ENCODE results near the gene ADAM17.
"Not testable (repeated sequence)": the region's sequence is repeated elsewhere in the genome, so short reads cannot be mapped to it uniquely, and the experiment has no call there.

The ADAM17 gene

DNA sequence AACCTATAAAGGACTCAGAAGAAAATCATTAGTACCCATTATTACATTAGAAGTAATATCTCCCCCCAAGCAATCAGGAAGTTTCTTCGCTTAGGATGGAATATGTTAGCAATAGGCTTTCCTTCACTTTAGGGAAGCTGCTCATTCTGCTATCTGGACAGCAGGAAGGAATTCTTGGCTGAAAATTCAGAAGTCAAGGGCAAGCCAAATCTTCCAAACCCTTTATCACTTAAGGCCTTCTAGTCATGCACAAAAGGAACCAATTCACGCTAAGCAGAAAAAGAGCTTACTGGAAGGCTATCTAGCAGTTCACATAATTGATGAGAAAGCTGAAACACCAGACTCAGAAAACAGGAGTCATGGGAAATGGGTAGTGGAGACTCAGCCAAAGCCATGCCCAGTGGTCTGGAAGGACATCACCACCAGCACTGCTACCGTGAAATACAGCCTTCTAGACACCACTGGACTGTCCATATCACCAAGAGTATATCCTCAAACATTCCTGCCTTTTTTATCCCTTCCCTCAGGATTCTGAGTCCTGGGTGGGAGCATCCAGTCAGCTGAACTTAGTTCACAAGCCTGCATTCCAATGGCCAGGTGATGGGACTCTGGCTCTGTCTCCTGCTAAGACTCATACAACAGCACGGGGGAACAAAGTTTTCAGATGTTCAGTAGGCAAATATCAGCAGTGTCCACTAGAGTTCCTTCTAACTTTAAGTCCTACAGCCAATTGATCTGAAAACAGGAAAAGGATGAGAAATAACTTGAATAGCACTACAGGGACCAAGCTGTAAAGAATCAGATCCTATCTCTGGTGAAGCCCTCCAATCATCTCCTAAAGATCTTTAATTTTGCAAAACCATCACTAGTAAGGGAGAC is 14.8 kb upstream of the ADAM17 start:
- DNase-seq, result no peak
- intact Hi-C loops (cut with DNase I), result no loop called here

DNA sequence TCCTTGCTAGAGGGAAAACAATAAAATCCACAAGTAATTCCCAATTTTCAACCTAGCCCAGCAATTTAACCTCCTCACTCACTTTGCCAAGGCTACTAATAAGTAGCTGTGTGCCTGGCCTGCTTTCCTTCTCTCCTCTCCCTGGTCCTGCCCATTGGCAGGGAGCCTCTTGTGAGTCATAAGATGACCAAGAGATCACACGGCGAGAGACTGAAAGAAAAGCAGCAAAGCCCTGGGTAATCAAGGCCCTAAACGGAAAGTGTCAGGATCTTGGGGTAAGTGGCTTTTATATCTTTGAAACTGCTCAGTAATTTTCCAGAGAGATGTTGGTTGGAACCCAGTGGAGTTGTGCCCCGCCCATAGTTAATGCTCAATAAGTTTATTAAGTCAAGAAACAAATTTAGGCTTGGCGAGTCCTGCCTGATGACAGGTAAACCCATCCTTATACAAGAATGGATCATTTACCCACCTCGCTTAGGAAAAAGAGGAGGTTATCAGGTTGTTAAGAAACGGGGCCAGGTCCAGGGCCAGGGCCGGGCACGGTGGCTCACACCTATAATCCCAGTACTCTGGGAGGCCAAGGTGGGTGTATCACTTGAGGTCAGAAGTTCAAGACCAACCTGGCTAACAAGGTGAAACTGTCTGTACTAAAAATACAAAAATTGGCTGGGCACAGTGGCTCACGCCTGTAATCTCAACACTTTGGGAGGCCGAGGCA is 10.0 kb upstream of the ADAM17 start:
- peak in 18 of 42 donors; percentile 8 to 76 (median 39) for DNase-seq
- intact Hi-C loops (cut with DNase I), result no loop called here

DNA sequence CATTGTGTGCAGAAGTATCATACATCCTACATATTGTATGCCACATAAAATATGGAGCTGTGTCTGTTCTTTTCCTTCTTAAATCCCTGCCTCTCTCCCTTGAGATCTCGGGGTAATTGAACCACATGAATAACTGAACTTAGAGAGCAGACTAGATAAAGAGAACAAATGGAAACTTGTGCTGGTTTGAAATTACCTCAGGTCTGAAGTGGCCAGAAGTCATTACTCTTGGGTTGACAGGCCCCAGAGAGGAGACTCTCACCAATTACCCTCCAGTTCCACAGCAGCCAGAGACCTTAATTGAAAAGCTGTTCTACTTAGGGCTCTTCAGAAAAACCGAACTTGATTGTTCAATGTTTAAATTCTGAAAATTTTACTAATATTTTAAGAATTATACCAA is 5.0 kb upstream of the ADAM17 start:
- intact Hi-C loops (cut with DNase I), result no loop called here
- no peak for DNase-seq

DNA sequence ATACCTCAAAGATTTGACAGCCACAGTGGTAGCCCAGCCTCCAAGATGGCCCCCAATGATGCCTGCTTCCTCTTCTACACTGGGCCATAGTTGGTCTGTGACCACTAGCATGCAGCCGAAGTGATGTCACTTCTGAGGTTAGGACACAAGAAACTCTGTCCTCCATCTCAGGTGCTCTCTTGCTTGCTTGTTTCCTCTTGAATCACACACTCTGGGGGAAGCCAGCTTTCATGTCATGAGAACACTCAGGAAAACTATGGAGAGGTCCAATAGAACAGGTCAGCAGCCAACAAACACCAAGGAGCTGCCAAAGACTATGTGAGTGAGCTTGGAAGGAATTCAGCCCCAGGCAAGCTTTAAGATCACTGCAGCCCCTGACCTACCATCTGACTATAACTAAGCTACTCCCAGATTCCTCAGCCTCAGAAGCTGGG is 3.3 kb upstream of the ADAM17 start:
- DNase-seq, result no peak
- intact Hi-C loops (cut with DNase I), result loop anchor here (5.0 to 10.0 kb wide), 3 partner anchors 73 to 352 kb away; partner anchors contain the start of genes ASAP2, IAH1 and YWHAQ

DNA sequence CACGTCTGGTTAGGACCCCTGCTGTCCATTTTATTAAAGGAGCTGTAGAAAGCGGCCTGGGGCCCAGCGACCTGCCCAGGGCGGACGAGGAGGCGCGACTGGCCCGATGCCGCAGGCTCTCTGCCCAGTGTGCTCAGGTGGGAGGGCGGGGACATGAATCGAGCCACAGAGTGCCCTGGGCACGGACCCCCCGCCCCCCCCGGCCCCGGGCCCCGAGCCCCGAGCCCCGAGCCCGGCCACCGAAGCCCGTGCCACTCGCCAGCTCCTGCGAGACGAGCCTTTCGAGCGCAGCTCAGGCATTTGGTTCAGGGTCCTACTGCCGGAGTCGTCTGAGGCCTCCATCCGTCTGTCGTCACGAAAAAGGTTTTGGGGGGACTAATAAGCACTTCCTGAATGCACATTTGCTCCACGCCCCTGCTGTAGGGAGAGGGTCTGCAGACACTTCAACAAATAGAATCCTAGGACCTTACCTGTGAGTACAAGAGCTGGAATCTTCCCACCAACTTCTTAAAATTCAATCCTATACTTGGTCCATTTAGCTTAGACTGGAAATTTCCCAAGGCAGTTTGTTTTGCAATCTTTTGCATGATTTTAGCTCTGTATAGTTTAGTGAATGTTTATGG is 602 bp upstream of the ADAM17 start:
- DNase-seq, result peak in 6 of 42 donors; percentile 9 to 49 (median 19)
- intact Hi-C loops (cut with DNase I), result loop anchor here (5.0 to 10.0 kb wide), 3 partner anchors 76 to 349 kb away; partner anchors contain the start of genes ASAP2, IAH1 and YWHAQ

DNA sequence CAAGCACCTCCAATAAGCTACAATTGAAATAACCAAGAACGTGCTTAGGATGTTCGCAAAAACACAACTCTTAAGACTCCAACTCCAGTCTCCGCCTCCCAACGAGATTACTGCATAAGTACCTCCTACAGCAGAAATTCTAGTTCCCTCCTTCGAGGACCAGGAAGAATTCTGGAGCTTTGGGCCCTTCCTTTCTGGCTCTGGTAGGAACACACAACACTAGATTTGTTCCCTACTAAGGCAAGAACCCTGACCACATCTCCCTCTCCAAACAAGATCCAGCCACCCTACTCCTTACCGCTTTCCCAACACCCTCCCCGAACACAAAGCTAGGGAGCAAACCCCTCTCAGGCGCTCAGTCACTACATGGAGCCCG is 721 bp downstream of the ADAM17 start:
- peak in 22 of 42 donors; percentile 7 to 62 (median 32) for DNase-seq
- intact Hi-C loops (cut with DNase I), result loop anchor here (5.0 to 10.0 kb wide), 3 partner anchors 77 to 348 kb away; partner anchors contain the start of genes ASAP2, IAH1 and YWHAQ

DNA sequence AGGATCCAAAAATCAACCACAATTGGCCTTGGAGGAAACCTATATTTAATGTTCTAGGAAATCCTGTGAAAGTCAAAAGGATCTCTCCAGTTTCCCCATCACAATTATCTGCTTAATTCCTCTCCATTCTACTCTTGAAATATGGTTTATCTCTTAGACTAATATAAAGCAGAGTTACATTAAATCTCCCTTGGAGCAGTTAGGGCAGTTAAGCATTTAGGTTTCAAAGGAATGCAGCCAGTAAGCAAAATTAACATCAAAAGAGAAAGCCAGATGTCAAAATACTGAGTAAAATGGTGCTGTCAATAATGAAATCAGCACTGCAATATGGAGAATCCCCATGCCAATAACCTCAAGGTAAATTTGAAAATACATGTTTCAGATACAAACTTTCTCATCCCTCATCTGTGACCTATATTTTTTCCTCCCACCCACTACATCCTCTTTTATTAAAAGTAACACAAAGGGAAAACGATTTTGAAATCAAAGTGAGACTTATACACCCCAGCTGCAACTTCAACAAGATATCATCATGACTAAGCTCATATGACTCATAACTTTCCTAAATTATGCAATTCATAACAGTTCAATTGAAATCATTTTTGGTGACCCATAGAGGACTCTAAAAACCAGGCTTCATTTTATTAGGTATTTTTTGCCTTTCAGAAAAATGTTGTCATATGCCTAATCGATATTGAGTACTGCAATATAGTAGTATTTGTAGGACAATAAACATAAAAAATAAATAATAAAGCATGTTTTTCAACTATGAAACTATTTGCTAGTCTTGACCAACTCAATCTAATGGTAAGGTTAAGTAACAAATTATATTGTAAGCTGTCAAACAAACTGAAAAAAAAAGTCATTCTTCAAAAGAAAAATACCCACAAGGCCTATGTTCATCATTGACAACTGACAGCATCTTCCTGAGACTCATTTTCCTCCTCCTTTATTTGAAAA is 3.1 kb downstream of the ADAM17 start:
- intact Hi-C loops (cut with DNase I), result loop anchor here (10.0 kb wide), 1 partner anchor 78 kb away; the partner anchor contains the start of gene IAH1
- no peak for DNase-seq

DNA sequence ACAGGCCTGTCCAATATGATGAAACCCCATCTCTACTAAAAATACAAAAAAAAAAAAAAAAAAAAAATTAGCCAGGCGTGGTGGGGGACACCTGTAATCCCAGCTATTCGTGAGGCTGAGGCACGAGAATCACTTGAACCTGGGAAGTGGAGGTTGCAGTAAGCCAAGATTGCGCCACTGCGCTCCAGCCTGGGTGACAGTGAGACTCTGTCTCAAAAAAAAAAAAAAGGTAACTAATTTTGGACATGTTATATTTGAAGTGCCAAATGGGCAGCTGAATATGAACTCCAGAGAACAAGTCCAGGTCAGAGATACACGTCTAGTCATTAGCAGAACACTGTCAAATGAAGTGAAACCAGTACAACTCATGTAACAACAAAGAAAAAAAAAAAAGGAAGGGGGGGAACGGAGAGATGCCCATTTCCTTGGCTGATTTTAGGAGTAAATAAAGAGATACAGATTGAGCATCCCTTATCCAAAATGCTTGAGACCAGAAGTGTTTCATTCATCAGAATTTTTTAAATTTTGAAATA is 4.7 kb downstream of the ADAM17 start:
- intact Hi-C loops (cut with DNase I), result loop anchor here (10.0 kb wide), 1 partner anchor 76 kb away; the partner anchor contains the start of gene IAH1
- DNase-seq, result not testable (repeated sequence)

DNA sequence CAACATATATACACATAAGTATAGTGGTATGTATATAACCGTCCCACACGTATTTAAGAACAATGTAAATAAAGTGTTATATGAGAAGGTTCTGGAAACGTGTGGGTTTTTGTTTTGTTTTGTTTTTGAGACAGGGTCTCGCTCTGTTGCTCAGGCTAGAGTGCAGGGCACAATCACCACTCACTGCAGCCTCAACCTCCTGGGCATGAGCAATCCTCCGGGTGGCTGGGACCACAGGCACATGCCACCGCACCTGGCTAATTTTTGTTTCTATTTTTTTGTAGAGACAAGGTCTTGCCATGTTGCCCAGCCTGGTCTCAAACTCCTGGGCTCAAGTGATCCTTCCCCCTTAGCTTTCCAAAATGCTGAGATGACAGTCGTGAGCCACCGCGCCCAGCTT is 6.2 kb downstream of the ADAM17 start:
- no peak for DNase-seq
- intact Hi-C loops (cut with DNase I), result no loop called here

DNA sequence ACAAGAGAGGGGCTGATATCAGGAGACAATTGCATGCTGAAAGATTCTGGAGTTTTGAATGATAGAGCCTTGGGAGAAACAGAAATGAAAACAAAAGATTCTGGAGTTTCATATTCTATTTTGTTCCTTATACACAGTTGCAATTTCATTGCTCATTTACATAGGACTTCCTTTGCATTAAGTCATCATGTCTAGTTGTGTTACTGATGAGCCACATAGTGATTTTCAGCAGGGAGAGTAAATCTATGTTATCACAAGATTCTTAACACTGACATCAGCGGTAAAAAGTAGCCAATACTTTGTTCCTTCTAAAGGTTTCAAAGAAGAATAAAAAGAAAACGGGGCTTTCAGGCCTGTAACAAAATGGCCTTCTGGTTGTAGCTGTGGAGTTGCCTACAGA is 7.1 kb downstream of the ADAM17 start:
- intact Hi-C loops (cut with DNase I), result no loop called here

DNA sequence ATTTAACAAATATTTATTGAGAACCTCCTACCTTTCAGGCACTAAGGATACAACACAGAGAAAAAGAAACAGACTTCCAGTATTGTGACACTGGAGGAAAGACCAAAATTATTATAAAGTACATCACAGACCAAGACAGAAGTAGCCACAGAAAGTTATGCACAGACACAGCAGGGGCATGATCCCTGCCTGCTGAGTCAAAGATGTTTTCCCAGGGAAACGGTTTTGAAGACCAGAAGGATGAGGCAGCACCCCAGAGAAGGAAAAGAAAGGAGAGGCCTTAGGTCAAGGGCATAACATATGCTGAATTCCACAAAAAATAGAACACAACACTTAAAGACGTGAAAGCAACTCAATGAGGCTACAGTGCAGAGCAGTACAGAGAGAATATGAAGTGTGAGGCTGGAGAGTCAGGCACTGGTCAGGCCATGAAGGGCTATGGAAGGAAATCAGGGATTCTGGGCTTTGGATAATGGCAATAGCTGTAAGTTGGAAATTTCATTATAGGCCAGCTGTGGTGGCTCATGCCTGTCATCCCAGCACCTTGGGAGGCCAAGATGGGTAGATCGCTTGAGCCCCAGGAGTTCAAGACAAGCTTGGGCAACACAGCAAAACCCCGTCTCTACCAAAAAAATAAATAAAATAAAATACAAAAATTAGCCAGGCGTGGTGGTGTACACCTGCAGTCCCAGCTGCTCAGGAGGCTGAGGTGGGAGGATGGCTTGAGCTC is 8.2 kb downstream of the ADAM17 start:
- intact Hi-C loops (cut with DNase I), result no loop called here
- DNase-seq, result no peak

More for the DNA sequence above, 7.1 kb downstream of the ADAM17 start:
- DNase-seq, result no peak

DNA sequence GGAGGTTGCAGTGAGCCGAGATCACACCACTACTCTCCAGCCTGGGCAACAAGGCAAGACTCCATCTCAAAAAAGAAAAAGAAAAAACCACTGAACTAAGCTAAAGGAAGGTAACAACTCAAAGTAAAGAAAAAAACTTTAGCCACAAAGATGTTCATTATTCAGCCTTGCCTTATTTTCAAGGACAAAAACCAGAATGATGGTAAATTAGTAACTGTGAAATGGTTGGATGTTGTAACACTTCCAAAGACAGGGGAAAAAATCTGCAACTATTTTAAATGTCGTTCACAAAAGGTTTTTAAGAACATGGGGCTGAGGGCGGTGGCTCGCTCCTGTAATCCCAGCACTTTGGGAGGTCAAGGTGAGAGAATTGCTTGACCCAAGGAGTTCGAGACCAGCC is 10.1 kb downstream of the ADAM17 start:
- intact Hi-C loops (cut with DNase I), result no loop called here
- no peak for DNase-seq

DNA sequence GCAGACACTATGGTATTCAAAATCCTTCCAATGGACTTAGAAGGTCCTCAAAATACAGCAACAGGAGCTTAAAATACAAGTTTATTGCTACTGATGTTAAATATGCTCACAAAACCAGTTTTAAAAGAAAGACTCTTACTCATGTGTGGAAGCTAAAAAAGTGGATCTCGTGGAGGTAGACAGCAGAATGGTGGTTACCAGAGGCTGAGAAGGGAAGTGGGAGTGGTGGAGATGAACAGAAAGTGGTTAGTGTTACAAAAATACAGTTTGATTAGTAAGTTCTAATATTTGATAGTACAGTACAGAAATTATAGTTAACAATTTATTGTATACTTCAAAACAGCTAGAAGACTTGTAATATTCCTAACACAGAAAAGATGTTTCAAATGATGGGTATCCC is 12.1 kb downstream of the ADAM17 start:
- DNase-seq, result no peak
- intact Hi-C loops (cut with DNase I), result no loop called here

DNA sequence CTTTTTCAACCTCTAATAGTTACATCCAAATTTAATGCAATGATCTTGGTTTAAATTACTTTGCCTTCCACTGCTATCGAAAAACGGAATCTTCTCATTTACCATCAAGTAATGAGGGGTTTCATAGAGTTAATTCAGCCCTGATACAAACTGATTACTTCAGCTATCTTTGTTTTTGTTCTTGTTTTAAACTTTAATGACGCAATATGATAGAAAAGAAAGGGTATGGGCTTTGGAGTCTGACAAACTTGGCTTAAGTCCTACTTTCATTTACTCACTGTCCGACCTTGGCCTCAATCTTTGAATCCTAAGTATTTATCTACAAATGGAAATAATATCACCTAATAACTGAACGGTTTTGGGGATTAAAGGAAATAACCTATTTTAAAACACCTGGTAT is 16.1 kb downstream of the ADAM17 start:
- no peak for DNase-seq
- intact Hi-C loops (cut with DNase I), result no loop called here

DNA sequence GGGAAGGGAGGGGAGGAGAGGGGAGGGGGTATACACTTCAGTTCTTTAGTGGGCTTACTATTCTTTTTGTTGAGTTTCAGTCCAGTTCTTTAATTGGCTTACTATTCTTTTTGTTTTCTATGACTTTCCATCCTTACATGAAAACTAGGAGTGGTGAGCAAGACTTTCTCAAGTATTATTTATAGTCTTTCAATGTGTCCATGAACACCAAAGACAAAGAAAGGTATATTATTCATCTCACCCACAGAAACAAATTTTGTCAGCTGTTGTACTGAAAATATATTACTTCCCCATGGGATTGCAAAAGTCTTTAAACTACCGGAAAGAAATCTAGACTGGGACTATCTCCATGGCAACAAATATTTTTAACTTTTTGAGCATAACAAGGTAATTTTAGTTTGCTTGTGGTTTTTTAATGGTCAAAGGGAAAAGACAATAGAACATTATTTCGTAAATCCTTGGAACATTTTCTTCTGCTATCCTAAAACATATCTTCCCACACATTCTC is 17.6 kb downstream of the ADAM17 start:
- intact Hi-C loops (cut with DNase I), result no loop called here
- no peak for DNase-seq

DNA sequence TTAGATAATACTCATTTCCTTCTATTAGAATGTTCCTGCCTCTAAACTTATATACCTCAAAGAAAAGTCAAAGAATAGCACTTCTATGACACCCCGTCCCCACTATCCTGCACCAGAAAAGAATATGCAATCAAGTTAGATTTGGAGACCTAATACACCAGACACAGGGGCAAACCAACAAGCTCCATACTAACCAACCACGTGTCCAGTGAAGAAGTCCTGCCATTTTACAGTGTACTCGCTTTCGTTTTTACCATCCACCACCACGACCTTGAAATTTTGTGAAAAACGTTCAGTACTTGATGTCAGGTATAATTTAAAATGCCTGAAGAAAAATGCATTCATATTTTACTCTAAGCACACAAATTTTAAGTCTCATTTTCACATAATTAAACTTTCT is 19.1 kb downstream of the ADAM17 start:
- intact Hi-C loops (cut with DNase I), result no loop called here
- DNase-seq, result no peak

DNA sequence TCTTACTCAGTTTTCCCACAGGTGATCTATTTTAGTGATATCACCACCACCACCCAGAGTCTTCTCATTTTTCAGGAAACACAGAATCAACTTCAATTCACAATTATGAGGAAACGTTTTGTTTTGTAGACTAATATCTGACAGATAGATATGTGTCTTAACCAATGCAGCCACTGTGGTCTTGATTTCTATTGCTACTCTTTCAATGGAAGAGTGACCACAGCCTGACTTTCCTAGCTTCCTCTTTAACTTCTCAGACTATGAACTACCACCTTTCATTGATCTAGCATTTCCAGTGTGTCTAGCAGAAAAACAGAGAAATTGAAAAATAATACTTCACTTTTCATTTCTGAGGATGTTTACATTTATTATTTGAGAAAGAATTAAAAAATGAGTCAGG is 20.5 kb downstream of the ADAM17 start:
- no peak for DNase-seq
- intact Hi-C loops (cut with DNase I), result no loop called here
